Activated CD4-positive, CD25-positive, alpha-beta regulatory T cell treated with anti-CD3 and anti-CD28 coated beads, Interleukin-2, amount 50 U/mL, for 24 hours (primary cell): ENCODE results near the gene ASCC1.

ENCODE experiments used
- ATAC-seq, 2 donors: fragments of 150-1000 bp; cut with Tn5 transposase; one replicate each; pipeline ENCODE4 v1.10.0; 2021; ENCODE audit warnings: mild to moderate bottlenecking in 1 of 2, moderate library complexity in 1 of 2

Gene ASCC1

DNA sequence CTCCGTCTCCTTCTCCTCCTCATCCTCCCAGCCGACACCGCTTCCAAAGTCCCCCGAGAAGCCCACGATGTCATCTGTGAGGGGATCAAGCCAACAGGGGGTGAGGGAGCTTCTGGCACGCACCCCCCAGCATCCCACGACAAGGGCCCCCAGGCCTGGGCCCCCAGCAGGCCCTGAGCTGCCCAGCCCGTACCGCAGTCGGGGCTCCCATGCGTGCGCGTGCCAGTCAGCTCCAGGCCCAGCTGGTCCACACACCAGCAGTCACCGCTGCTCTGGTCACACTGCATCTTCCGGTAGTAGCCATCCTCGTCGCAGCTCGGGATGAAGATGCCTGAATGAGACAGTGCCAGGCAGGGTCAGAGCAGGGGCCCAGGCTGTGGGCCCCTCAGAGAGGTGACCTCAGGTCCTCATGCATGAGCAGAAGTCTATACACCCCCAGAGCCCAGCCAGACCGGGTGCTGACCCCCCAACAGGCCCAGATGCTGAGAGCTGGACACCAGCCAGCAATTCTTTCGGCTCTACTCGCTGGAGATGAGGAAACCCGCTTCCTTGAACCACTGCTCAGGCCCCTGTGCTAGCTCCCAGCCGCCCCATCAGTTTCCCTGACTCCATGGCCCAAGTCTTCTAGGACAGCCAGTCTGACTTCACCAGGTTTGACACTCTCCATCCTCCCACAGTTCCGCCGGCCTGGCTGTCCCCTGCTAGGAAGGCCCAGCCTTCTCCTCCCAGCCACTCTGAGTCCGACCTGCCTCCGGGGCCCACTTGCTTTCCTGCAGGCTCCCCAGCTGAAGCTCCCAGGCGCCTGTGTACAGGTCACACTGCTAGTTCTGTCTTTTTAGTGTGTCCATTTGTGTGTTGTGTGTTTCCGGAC lies 153.0 kb downstream of the ASCC1 start:
- no peak for ATAC-seq

GRCh38 chr10:72062382-72062781 lies 153.7 kb downstream of the ASCC1 start:
- ATAC-seq: no peak

GRCh38 chr10:72061930-72062329 lies 154.1 kb downstream of the ASCC1 start:
- ATAC-seq: no peak

- no peak for ATAC-seq
Measured at GRCh38 chr10:72061491-72061890, 154.6 kb downstream of the ASCC1 start.

GRCh38 chr10:72059843-72060822 lies 155.9 kb downstream of the ASCC1 start:
- no peak for ATAC-seq

DNA sequence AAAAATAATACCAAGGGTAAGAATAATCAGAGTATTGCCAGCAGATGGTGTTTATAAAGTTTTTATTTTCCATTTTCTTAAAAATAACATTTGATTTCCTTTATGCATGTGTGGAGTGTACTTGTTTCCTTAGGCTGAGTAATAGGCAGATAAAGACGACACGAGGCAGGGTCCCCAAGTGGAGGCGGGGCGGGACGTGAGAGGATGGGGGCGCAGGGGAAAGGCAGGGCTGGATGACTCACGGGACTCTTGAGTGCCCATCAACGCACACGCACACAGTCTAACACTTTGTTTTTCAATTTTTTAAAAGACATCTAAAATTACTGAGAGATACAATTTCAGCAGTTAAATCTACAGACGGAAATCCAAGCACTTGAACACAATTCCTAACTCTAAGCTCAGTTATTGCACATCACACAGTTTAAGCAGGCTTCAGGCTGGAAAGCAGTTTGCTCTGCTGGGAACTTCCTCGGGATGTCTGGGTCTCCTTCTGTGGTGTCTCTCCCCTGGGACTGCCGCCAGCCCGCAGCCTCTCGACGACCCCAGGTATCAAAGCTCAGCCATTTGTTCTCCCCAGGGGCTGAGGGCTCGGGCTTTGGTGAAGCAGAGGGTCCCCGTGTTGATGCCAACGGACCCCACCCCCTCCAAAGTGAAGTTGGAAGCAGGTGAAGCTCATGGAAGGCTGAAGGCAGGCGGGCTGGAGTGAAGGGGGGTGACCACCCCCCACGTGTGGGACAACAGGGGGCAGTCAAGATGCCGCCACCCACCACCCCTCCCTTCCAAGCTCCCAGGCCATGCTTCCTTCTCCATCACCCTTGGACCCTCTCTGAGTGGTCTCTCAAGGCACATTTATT lies 156.9 kb downstream of the ASCC1 start:
- peak; percentile 59 to 76 for ATAC-seq

GRCh38 chr10:72058347-72058898 lies 157.7 kb downstream of the ASCC1 start:
- no peak for ATAC-seq

- no peak for ATAC-seq
Measured at GRCh38 chr10:72056932-72057751, 158.9 kb downstream of the ASCC1 start.

GRCh38 chr10:72056113-72056512 lies 160.0 kb downstream of the ASCC1 start:
- ATAC-seq: no peak

GRCh38 chr10:72053690-72054089 lies 162.4 kb downstream of the ASCC1 start:
- no peak for ATAC-seq

GRCh38 chr10:72050873-72051272 lies 165.2 kb downstream of the ASCC1 start:
- no peak for ATAC-seq

DNA sequence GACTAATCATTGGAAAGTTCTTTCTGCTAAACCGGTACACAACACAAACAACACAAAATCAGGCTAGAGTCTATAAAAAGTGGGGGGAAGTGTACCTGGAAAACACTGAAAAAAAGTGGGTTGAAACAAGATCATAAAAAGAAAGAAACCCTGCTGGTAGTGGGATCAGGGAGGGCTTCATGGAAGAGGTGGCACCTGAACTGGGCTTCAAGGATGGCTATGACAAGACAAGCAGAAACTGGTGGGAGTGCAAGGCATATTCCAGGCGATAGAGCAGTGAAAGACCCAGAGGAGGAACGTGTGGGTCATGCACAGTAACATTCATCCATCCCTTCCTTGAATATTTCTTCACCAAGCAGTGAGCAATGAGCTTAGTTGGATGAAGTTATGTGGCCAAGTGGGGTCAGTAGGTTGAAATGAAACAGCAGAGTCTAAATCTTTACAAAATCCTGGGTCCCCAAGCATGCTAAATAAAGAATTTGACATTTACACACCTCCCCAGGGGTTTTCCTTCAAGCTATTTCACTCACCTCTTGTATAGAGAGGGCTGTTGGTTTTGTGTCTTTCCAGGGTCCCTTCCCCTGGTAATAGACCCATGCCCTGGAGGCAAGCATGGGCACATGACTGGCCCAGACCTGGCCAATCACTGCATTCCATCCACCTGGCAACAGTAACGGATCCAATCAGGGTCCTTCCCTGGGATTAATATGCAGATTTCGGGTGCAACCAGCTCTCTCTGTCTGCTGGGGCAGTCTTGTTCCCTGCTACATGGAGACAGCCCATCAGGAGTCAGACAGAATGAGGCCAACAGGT lies 165.9 kb downstream of the ASCC1 start:
- no peak for ATAC-seq

DNA sequence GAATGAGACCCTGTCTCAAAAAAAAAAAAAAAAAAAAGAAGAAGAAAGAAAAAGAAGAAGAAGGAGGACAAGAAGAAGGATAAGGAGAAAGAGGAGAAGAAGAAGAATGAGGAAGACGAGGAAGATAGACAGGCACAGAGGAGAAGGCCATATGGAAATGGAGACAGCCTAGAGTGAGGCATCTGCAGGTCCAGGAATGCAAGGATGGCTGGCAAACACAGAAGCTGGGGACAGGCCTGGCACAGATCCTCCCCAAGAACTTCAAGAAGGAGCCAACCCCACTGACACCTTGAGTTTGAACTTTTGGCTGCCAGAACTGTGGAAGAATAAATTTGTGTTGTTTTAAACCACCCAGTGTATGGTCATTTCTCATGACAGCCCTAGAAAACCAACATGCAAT lies 166.6 kb downstream of the ASCC1 start:
- ATAC-seq: no peak

DNA sequence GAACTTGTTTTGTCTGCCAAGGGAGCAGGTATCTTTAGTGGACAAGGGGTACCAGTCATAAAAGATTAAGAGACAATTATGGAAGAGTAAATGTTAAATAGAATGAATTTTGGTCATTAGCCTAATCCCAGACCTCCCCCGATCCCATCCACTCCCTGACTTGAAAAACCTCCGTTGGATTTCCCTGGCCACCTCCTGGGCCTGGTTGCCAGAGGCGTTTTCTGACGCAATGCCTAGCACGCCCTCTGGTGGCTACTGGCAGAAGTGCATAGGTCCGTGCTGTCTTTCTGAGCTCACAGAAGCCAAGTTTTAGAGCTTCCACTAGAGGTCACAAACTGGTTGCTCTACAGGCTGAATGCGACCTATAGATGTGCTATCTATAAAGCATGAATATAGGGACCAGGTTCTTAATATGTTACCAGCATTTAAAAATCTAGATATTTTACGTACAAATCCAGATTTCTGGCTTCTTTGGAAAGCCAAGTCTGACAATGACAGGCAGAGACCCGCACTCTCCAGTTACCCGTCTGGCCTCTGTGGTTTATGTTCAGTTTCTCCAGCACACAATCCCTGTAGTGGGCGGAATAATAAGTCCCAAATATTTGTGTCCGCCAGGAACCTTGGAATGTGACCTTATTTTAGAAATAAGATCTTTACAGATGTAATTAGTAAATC lies 167.5 kb downstream of the ASCC1 start:
- peak; percentile 88 to 93 for ATAC-seq
